CD4-positive, alpha-beta T cell treated with Interleukin-10 for 1 hour (primary cell): ENCODE measurements around the gene MIB1.

Source experiments
- DNase-seq: peaks from one replicate; pipeline ENCODE4 v3.0.0-alpha.2; 2020

MIB1 gene

GRCh38 chr18:21900605-21901352 lies 160.2 kb downstream of the MIB1 start:
- DNase-seq = no peak

GRCh38 chr18:21901423-21901945 lies 160.9 kb downstream of the MIB1 start:
- DNase-seq = no peak

GRCh38 chr18:21903709-21904108 lies 163.1 kb downstream of the MIB1 start:
- no peak for DNase-seq

- no peak for DNase-seq
Measured at GRCh38 chr18:21904856-21905255, 164.3 kb downstream of the MIB1 start.

- DNase-seq = no peak
Measured at GRCh38 chr18:21907451-21907850, 166.9 kb downstream of the MIB1 start.

GRCh38 chr18:21908711-21909110 lies 168.1 kb downstream of the MIB1 start:
- DNase-seq = no peak

GRCh38 chr18:21910906-21911305 lies 170.3 kb downstream of the MIB1 start:
- no peak for DNase-seq

- no peak for DNase-seq
Measured at GRCh38 chr18:21911551-21911950, 171.0 kb downstream of the MIB1 start.

GRCh38 chr18:21912339-21913239 lies 172.0 kb downstream of the MIB1 start:
- no peak for DNase-seq

GRCh38 chr18:21914739-21915319 lies 174.2 kb downstream of the MIB1 start:
- no peak for DNase-seq

GRCh38 chr18:21915546-21915945 lies 175.0 kb downstream of the MIB1 start:
- DNase-seq = no peak

GRCh38 chr18:21916594-21916993 lies 176.0 kb downstream of the MIB1 start:
- no peak for DNase-seq

- DNase-seq = no peak
Measured at GRCh38 chr18:21918693-21919092, 178.1 kb downstream of the MIB1 start.
